Activated naive CD4-positive, alpha-beta T cell treated with anti-CD3 and anti-CD28 coated beads, Interleukin-2, amount 50 U/mL, for 24 hours (primary cell): Measurements from ENCODE around the gene PITPNC1.
"Not testable (repeated sequence)": the region's sequence is repeated elsewhere in the genome, so short reads cannot be mapped to it uniquely, and the experiment has no call there.

Source experiments
- H3K27ac Mint-ChIP-seq: one replicate; pipeline ENCODE4 v1.8.0; 2021; ENCODE audit warnings: mild to moderate bottlenecking, mixed read lengths
- H3K27me3 Mint-ChIP-seq: one replicate; pipeline ENCODE4 v1.8.0; 2021; ENCODE audit warnings: mixed read lengths
- H3K36me3 Mint-ChIP-seq: one replicate; pipeline ENCODE4 v1.8.0; 2021; ENCODE audit warnings: mixed read lengths
- H3K4me1 Mint-ChIP-seq: one replicate; pipeline ENCODE4 v1.8.0; 2021; ENCODE audit warnings: mixed read lengths
- H3K4me3 Mint-ChIP-seq: one replicate; pipeline ENCODE4 v1.8.0; 2021; ENCODE audit warnings: mild to moderate bottlenecking, mixed read lengths
- H3K9me3 Mint-ChIP-seq: one replicate; pipeline ENCODE4 v1.8.0; 2021; ENCODE audit warnings: mixed read lengths

Gene PITPNC1

GRCh38 chr17:67506966-67507365, 129.9 kb downstream of the PITPNC1 start:
- Mint-ChIP-seq H3K36me3 (peaks cover 19% of the 10 kb centered on the region), H3K4me1 (peaks cover 80% of the 10 kb centered on the region), H3K27ac (peak overlapping the region; percentile 76), H3K4me3 (no peak overlapping the region), H3K27me3 (no peaks in the 10 kb centered on the region), H3K9me3 (peaks cover 10% of the 10 kb centered on the region)

GRCh38 chr17:67509390-67510287, 132.6 kb downstream of the PITPNC1 start:
- Mint-ChIP-seq H3K27me3 (no peaks in the 10 kb centered on the region), H3K9me3 (peaks cover 6% of the 10 kb centered on the region)

GRCh38 chr17:67511012-67511411, 133.9 kb downstream of the PITPNC1 start:
- peak overlapping the region; percentile 31 for H3K27ac Mint-ChIP-seq
- no peak overlapping the region for H3K4me3 Mint-ChIP-seq
- peaks cover 61% of the 10 kb centered on the region for H3K4me1 Mint-ChIP-seq
- H3K9me3 Mint-ChIP-seq: peaks cover 6% of the 10 kb centered on the region
- H3K36me3 Mint-ChIP-seq: peaks cover 12% of the 10 kb centered on the region
- H3K27me3 Mint-ChIP-seq: no peaks in the 10 kb centered on the region

More at GRCh38 chr17:67509390-67510287, 132.6 kb downstream of the PITPNC1 start:
- Mint-ChIP-seq H3K4me3 (no peak overlapping the region), H3K27ac (peak overlapping the region; percentile 74), H3K36me3 (peaks cover 12% of the 10 kb centered on the region), H3K4me1 (peaks cover 61% of the 10 kb centered on the region)

GRCh38 chr17:67511804-67512203, 134.7 kb downstream of the PITPNC1 start:
- Mint-ChIP-seq H3K4me1 (peaks cover 58% of the 10 kb centered on the region), H3K27me3 (no peaks in the 10 kb centered on the region), H3K27ac (no peak overlapping the region), H3K9me3 (peaks cover 5% of the 10 kb centered on the region), H3K36me3 (peaks cover 13% of the 10 kb centered on the region), H3K4me3 (no peak overlapping the region)

GRCh38 chr17:67514998-67515397, 137.9 kb downstream of the PITPNC1 start:
- peaks cover 8% of the 10 kb centered on the region for H3K36me3 Mint-ChIP-seq
- no peaks in the 10 kb centered on the region for H3K9me3 Mint-ChIP-seq
- H3K27me3 Mint-ChIP-seq: no peaks in the 10 kb centered on the region
- no peak overlapping the region for H3K4me3 Mint-ChIP-seq
- peaks cover 70% of the 10 kb centered on the region for H3K4me1 Mint-ChIP-seq
- H3K27ac Mint-ChIP-seq: peak overlapping the region; percentile 35

- H3K4me3 Mint-ChIP-seq: no peak overlapping the region
- H3K27ac Mint-ChIP-seq: peak overlapping the region; percentile 35
- no peaks in the 10 kb centered on the region for H3K9me3 Mint-ChIP-seq
- H3K36me3 Mint-ChIP-seq: peaks cover 8% of the 10 kb centered on the region
- no peaks in the 10 kb centered on the region for H3K27me3 Mint-ChIP-seq
- peaks cover 70% of the 10 kb centered on the region for H3K4me1 Mint-ChIP-seq
These were observed 138.5 kb downstream of the PITPNC1 start for GRCh38 chr17:67515490-67516083.

- H3K27me3 Mint-ChIP-seq, H3K9me3 Mint-ChIP-seq, H3K36me3 Mint-ChIP-seq, H3K4me3 Mint-ChIP-seq, H3K27ac Mint-ChIP-seq: not testable (repeated sequence)
- peaks cover 73% of the 10 kb centered on the region for H3K4me1 Mint-ChIP-seq
These were observed 139.5 kb downstream of the PITPNC1 start for GRCh38 chr17:67516571-67516970.

GRCh38 chr17:67517325-67517724, 140.2 kb downstream of the PITPNC1 start:
- no peaks in the 10 kb centered on the region for H3K27me3 Mint-ChIP-seq
- H3K27ac Mint-ChIP-seq: peak overlapping the region; percentile 36
- H3K36me3 Mint-ChIP-seq: peaks cover 8% of the 10 kb centered on the region
- H3K4me3 Mint-ChIP-seq: no peak overlapping the region
- no peaks in the 10 kb centered on the region for H3K9me3 Mint-ChIP-seq
- peaks cover 75% of the 10 kb centered on the region for H3K4me1 Mint-ChIP-seq

GRCh38 chr17:67518876-67519275, 141.8 kb downstream of the PITPNC1 start:
- H3K27ac Mint-ChIP-seq: peak overlapping the region; percentile 33

GRCh38 chr17:67519801-67520251, 142.7 kb downstream of the PITPNC1 start:
- H3K9me3 Mint-ChIP-seq: no peaks in the 10 kb centered on the region
- H3K4me1 Mint-ChIP-seq: peaks cover 73% of the 10 kb centered on the region
- H3K36me3 Mint-ChIP-seq: peaks cover 5% of the 10 kb centered on the region
- peak overlapping the region; percentile 92 for H3K27ac Mint-ChIP-seq
- no peaks in the 10 kb centered on the region for H3K27me3 Mint-ChIP-seq
- no peak overlapping the region for H3K4me3 Mint-ChIP-seq

More at GRCh38 chr17:67518876-67519275, 141.8 kb downstream of the PITPNC1 start:
- Mint-ChIP-seq H3K27me3 (no peaks in the 10 kb centered on the region), H3K36me3 (peaks cover 6% of the 10 kb centered on the region), H3K4me1 (peaks cover 77% of the 10 kb centered on the region), H3K9me3 (no peaks in the 10 kb centered on the region), H3K4me3 (no peak overlapping the region)

- no peaks in the 10 kb centered on the region for H3K27me3 Mint-ChIP-seq
- no peaks in the 10 kb centered on the region for H3K9me3 Mint-ChIP-seq
- H3K27ac Mint-ChIP-seq: peak overlapping the region; percentile 82
- peaks cover 4% of the 10 kb centered on the region for H3K36me3 Mint-ChIP-seq
- peaks cover 68% of the 10 kb centered on the region for H3K4me1 Mint-ChIP-seq
- H3K4me3 Mint-ChIP-seq: peak overlapping the region; percentile 52
These were observed 143.3 kb downstream of the PITPNC1 start for GRCh38 chr17:67520252-67520906.

GRCh38 chr17:67520916-67521774, 144.1 kb downstream of the PITPNC1 start:
- Mint-ChIP-seq H3K4me1 (peaks cover 67% of the 10 kb centered on the region), H3K27ac (peak overlapping the region; percentile 82), H3K4me3 (peak overlapping the region; percentile 52), H3K9me3 (no peaks in the 10 kb centered on the region), H3K36me3 (peaks cover 5% of the 10 kb centered on the region), H3K27me3 (no peaks in the 10 kb centered on the region)

- H3K9me3 Mint-ChIP-seq: no peaks in the 10 kb centered on the region
- H3K27me3 Mint-ChIP-seq: no peaks in the 10 kb centered on the region
- H3K27ac Mint-ChIP-seq: no peak overlapping the region
- H3K4me1 Mint-ChIP-seq: peaks cover 71% of the 10 kb centered on the region
- no peak overlapping the region for H3K4me3 Mint-ChIP-seq
- peaks cover 5% of the 10 kb centered on the region for H3K36me3 Mint-ChIP-seq
These were observed 144.6 kb downstream of the PITPNC1 start for GRCh38 chr17:67521775-67522069.

GRCh38 chr17:67523101-67523500, 146.0 kb downstream of the PITPNC1 start:
- Mint-ChIP-seq H3K4me3 (no peak overlapping the region), H3K27me3 (no peaks in the 10 kb centered on the region)

More at GRCh38 chr17:67523101-67523500, 146.0 kb downstream of the PITPNC1 start:
- Mint-ChIP-seq H3K36me3 (peaks cover 2% of the 10 kb centered on the region), H3K27ac (no peak overlapping the region), H3K4me1 (peaks cover 63% of the 10 kb centered on the region), H3K9me3 (no peaks in the 10 kb centered on the region)
